NCI-H1105 treated with DMSO at 0.1 percent for 48 hours (cell line): ENCODE data around the gene PRRT1.
"Not testable (repeated sequence)": the region's sequence is repeated elsewhere in the genome, so short reads cannot be mapped to it uniquely, and the experiment has no call there.

ENCODE experiments used
- DNase-seq: peaks from one replicate; lab custom pipeline; 2025; lab: John Stamatoyannopoulos, UW

Gene PRRT1

DNA sequence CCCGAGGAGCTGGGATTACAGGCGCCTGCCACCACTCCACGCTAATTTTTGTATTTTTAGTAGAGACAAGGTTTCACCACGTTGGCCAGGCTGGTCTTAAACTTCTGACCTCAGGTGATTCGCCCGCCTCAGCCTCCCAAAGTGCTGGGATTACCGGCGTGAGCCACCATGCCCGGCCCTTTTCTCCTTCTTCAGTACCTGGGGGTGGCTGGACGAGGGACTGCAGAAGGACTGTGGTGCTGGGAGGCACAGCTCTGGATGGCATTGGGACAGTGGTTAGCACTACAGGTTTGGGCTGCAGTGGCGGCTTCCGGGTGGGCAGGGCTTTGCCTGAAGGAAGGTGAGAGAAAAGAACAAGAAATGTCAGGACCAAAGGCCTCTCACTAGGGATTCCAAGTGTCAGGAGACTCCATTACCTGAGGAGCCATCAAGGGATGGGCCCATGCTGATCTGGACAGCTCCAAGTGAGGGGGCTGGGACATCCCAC is 31.1 kb downstream of the PRRT1 start:
- no peak for DNase-seq

DNA sequence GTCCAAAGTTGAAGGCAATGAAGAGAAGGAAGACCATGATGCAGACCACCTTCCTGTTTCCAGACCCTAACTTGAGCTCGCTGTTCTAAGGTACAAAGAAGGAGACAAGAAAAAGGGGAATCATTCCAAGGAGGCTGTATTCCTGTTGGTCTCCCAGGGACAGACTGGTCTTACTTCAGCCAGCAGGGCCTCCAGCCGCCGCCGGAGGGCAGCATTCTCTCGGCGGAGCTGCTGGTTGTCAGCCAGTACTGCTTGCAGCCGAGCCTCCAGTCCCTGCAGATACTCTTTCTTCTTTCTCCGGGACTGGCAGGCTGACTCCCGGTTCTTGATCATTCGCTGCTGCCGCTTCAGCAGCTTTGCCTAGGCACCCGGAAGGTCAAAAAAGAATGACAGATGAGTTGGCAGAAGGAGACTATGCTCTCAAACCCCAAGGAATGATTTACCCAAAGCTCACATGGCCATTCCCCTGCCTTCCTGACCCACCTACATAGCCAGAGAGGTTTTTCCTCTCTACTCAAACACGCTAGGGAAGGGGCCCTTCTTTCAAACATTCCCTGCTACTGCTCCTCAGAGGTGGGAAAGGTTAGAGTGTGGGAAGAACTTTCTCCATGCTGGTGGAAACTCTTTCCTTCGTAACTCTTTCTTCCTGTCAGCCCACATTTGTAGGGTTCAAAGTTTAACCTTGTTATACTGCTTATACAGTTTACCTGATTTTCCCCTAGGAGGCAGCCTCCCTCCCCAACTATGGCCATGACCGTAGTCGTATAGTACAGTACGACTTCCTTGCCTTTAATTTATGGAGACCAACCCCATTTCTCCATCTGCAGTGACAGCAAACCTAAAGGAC is 32.7 kb downstream of the PRRT1 start:
- peak; percentile 68 for DNase-seq

DNA sequence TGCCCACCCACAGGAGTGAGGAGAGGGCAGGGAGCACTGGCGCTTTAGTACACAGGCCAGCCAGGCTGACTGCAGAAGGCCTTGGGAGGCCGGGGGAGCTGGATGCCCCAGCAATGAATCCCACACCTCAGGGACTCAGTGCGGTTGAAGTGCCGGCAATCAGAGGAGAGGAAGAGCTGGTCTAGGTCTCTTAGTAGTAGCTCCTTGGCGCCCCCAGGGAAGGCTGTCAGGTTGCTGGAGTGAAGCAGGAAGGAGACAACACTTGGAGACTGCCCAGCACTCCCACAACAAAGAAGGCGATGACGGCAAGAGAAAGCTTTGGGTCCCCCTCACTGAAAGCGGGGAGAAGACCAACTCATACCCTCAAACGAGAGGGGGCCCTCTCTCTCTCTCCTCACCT is 34.3 kb downstream of the PRRT1 start:
- DNase-seq: no peak

DNA sequence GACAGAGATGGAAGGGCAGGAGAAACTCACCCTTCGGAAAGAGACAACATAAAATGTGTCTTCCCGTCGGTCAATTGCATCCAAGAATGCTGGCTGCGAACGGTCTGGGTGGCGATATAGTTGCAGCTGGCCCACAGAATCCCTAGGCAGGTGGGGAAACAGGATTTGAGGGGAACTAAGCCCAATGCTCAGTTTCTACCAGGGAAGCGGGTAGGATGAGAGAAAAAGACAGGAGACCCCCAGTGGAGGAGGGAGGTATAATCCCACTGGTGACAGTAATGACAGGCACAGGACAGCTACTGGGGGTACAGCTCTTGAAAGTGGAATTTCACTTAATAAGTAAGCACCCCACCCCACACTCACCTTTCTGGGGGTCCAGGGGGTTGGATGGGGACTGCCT is 35.1 kb downstream of the PRRT1 start:
- no peak for DNase-seq

DNA sequence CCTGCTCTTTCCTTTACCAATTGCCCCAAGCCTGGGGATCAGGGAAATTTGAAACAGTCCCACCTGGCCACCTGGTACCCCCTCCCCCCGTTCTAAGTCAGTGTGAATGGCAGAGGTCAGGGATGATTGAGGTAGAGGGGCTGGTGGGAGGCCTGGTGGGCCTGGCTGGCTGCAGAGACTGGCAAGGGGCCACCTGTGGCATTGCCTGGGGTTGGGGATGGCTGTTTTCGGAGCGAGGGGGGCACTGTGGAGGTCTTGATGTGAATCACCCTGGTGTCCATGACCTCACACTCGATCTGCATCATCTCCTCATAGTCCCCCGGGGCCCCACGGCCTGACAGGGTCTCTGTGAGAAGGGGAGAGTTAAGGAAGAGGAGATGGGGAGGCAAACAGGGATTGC is 36.1 kb downstream of the PRRT1 start:
- no peak for DNase-seq

DNA sequence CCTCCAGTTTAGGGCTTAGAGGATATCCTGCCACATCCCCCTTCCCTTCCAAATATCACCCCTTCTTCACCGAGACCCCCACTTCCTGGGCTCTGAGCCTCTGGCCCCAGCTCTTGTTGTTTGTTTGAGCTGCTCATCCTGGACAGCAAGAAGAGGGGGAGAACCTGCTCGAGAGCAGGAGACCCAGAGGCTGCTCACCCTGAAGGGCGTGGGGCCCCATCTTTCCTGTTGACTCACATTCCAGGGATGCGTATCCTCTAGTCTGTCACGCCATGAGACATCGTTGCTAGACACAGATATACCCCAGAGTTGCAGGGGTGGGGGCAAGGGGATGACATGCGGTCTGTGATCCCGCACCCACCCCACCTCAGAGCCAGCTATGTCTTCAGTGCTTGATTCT is 36.9 kb downstream of the PRRT1 start:
- no peak for DNase-seq

DNA sequence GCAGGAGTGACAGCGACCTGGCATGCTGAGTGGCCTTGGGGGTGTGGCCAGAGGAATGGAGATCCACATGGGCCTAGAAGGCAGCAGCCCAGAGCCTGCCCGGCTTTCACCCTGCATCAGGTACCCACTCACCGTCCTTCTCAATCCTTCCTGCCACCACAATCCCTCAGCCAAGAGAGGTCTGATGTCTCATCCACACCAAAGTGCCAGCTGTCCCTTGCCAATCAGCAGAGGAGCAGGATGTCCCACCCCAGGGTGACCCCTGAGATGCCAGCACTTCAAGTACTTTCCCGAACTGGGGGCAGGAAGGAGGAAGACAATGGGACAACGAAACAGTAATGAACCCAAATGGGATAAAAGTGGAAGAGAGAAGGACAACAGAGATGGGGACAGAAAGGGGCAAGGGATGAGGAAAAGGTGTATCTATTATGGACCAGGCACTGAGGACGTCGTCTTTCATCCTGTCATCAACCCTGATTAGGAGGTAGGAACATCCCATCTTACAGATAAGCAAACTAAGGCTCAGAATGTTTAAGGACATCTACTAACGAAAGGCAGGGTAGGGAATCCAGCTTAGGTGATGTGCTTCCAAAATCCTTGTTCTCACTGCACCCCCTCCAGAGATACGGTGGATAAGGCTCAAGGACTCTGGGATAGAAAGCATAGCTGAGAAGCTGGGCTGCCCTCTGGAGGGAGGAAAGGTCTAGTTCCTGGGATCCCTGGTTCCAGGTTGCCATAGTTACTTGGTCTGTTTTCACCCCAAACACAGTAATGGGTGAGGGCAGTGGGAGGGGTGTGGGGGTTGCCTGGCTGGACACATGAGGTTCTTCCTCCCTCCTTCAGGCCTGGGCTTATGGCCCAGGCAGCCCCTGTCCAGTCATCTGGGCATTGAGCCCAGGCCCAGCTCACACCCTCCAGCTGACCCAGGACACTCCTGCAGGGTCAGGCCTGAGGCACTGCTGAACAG is 38.1 kb downstream of the PRRT1 start:
- DNase-seq: no peak

DNA sequence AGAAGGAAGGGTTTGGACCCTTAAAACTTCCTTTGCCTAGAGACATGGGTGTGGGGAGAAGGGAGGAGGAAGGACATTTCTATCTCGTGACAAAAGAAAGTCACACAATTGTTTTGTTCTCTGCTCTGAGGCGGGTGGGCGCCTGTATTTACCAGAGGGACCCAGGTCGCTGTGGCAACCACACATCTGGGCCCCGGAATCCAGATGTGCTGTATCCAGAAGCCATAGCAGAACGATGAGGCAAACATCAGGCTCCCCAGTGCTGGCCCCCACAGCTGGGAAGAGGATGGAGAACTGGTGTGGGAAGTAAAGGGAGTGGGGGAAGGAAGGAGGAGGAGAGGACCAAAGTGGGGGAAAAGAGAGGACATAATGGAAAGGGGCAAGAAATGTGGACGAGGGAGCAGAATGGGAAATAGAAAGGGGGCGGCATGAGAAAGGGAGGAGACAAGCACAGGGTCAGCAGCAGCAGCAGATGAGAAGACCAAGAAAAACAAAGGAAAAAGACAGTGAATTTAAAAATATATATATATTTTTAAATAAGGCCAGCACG is 39.2 kb downstream of the PRRT1 start:
- no peak for DNase-seq

DNA sequence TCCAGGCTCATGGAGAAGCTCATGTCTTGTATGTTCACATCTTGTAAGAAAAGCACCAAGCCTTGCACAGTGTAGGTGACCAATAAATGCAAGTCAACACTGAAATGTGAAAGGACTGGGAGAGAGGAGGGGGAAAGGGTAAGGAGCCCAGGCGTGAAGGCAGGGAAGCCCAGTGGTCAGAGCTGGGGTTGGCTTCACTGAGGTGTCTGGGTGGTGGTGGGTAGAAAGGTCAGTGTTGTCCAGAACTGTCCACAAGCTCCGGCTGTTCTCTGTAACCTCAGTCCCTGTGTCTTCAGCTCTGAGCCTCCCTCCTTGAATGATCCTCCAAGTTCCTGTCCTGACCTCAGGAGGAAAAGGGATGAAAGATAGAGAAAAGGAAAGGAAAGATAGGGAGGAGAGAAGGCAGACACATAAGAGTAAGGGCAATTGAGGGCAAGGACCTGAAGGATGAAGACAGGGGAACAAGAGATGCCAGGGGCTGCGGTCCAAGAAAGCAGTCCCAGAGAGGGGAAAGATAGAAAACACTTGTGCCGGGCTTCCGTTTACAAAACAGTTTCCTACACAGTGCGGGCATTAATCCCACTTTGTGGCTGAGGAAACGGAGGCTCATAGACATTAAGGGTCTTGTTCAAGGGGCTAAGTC is 40.2 kb downstream of the PRRT1 start:
- DNase-seq: no peak

DNA sequence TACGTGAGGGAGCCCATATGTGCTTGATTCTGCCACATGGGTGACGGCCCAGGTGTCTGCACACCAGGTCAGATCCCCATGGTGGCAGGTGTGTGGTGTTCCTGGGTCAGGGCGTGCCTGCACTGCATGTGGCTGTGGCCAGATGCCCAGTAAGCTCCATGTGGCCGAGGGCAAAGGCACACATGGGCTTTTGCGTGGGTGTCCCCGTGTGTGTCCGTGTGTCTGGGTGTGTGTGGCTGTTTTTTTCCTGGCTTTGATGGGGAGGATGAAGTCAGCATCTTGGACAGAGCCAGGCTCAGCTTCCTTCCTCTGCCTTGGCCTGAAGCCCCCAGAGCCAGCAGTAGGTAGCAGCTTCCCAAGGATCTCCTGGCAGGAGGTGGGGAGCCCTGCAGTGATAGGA is 41.1 kb downstream of the PRRT1 start:
- DNase-seq: no peak

DNA sequence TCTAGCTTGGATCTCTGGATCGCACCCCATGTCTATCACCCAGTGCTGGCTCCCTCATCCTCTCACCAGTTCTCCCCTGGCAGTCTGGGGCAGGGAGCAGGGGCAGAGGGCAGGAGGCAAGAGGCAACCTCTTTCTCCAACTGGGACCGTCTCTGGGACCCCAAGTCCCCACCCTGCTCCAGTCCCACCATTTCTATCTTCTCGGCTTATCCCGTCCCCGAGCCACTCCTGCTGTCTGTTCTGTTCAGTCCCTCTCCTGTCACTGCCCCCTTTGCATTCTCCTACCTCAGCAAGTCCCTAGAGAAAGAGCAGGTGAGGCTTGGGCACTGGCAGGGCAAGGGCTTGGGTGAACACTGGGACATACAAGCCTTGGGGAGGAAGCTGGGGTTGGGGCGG is 42.0 kb downstream of the PRRT1 start:
- DNase-seq: no peak

DNA sequence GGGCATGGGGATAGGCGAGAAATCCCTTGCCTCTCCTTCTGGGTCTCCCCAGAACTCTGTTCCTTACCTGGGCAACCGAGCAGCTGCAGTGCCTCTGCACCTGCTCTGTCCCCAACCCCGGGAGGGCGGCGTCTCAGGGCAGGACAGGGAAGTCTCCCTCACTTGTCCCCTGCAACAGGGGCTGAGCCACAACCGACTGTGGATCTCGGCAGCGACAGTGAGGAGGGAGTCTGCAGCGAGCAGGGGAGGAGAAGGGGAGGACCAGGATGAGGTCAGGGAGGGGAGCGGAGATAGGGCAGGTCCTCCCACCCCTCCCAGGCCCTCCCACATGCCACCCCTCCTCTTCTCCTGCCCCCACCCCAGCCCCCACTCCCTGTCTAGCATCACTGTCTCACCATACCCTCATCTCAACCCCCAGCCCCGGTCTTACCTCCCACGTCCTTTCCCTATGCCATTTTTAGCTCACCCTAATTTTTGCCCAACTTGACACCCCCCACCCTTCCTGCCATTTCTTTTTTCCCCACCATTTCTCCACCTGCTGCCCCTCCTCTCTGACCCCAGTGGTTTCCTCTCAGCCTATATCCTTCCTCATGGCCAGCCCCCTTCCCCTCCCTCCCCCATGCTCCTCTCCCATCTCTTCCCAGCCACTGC is 42.5 kb downstream of the PRRT1 start, which contains the start of gene TNXB:
Gene TNXB (minus strand): TSS at position 225 of the 651 bp plus-strand sequence. CDS start 11,140 bp downstream, outside the sequence.
- DNase-seq: peak; percentile 16

DNA sequence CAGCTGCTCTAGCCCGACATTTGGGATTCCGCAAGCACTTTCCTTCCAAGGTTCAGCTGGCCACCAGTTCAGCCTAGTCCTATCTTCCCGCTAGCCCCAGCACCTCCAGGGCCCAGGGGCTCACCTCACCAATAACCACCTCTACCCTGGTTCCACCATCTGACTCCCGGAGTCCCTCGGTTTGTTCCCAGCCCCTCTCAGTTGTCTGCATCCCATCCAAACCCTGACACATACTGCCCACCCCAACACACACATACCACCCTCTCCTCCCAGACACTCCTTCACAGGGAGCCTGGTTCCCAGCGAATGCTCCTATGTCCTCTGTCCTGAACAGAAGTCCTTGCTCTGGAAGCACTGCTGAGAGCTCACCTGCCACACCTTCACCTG is 43.0 kb downstream of the PRRT1 start:
- DNase-seq: no peak

DNA sequence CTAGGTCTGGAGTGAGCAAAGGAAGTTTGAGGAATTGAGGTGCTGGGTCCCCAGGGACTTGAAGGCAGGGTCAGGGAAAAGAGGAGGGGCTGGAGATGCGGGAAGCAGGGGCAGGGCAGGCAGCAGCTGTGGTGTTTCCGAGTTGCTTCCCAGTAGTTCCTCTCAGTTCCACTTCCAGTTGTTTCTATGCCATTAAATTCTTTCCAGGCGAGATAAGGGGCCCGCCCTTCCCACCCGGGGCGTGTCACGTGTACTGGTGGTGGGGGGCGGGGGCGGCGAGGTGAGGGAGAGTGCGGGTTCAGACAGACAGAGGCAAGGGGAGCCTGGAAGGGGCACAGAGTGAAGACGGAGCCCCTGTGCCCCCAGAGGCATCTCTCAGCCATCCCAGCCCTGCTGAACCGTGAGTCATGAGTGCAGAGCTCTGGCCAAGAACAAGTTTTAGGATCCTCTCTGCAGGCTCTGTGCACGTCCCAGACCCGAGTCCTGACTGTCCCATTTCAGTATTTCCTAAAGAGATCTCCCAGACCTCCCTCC is 43.6 kb downstream of the PRRT1 start:
- no peak for DNase-seq

DNA sequence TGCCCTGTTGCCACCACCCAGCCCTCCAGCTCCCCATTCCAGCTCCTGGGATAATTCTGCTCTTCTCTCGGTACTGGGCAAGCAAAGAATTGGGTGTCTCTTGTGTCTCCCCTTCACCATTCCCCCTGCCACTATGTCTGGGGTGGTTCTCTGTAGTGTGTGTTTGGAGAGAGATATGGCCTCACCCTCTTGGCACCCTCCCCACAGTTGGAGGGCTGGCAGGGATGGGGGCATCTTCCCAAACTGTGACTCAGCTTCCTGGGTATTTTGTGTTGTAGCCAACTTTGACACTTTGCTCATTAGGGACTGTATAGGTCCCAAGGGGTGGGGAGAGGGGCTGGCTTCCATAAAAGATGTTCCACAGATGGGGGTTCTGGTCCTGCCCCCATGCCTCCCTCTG is 44.3 kb downstream of the PRRT1 start:
- DNase-seq: no peak

DNA sequence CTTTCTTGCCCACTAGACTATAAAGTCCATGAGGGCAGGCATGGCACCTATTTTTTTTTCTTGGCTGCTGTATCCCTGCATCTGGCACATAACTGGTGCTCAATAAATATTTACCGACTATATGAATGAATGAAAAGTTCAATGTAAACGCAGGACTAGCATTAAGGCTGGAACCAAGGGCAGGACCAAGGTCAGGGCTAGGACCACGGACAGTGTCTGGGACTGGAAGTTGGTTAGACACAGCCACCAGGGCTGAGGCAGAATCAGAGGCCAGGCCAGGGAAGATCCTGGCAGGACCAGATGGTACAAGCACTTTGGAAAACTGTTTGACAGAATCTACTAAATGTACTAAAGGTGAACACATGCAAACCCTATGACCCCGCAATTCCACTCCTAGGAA is 46.3 kb downstream of the PRRT1 start:
- no peak for DNase-seq

DNA sequence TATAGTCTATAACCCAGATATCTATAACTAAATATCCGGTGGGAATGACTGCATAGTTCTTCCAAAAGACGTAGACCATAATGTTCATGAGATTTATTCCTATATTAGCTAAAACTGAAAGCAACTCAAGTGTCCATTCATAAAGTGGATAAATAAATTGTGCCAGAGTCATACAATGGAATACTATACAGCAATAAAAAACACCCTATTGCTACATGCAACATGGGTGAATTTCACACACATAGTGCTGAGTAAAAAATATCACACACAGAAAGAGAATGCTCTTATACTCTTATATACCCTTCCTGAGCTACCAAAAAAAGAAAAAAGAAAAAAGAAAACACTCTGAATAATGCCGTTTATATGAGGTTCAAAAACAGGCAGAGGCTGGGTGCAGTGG is 49.5 kb downstream of the PRRT1 start:
- DNase-seq: no peak

DNA sequence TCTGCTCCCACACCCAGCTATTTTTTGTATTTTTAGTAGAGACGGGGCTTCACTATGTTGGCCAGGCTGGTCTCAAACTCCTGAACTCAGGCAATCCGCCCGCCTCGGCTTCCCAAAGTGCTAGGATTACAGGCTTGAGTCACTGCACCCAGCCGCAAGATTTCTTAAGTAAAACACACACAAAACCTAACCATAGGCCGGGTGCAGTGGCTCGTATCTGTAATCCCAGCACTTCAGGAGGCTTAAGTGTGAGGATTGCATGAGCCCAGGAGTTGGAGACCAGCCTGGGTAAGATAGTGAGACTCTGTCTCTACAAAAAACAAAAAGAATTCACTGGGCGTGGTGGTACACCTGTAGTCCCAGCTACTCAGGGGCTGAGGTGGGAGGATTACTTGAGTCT is 51.5 kb downstream of the PRRT1 start:
- DNase-seq: not testable (repeated sequence)
